Right cardiac atrium (tissue), 5 donors: ENCODE results near the gene STC2. TPM values are rescaled to one million over a fixed set of nuclear protein-coding genes. Genes with fewer than 3 reads are reported as not detected.
A peak's percentile ranks its signal among the peaks of the same experiment; 100 is the strongest.
"Not testable (repeated sequence)": the region's sequence is repeated elsewhere in the genome, so short reads cannot be mapped to it uniquely, and the experiment has no call there.

Experiments
- ATAC-seq, 2 donors: fragments of 200-7000 bp; cut with Tn5 transposase; one replicate each; pipeline versions ENCODE4 v1.8.0 to v1.9.1; 2020; ENCODE audit warnings: moderate library complexity in 2 of 2, mild to moderate bottlenecking in 1 of 2
- DNase-seq, 3 donors: peaks; one replicate each; pipeline ENCODE4 v3.0.0-alpha.2; 2020
- H3K27ac ChIP-seq: one replicate; pipeline ENCODE4 v1.5.1; 2013; ENCODE audit warnings: mild to moderate bottlenecking, low read length, control low read depth, moderate library complexity
- H3K27me3 ChIP-seq: one replicate; pipeline ENCODE4 v1.6.1; 2013; ENCODE audit not compliant: control insufficient read depth, insufficient read depth
- H3K4me1 ChIP-seq: one replicate; pipeline ENCODE4 v1.6.1; 2013; ENCODE audit warnings: low read length; ENCODE audit not compliant: control insufficient read depth, insufficient read depth
- H3K4me3 ChIP-seq: one replicate; pipeline ENCODE4 v1.5.1; 2013; ENCODE audit warnings: low read length, control low read depth
- H3K9me3 ChIP-seq: one replicate; pipeline ENCODE4 v1.6.1; 2013; ENCODE audit warnings: low read length; ENCODE audit not compliant: control insufficient read depth
- WGBS: extraction: QIAGEN DNeasy Blood & Tissue Kit; methylation state at CpG from one replicate; pipeline ENCODE4 v1.1.7; 2013; 5-methylcytosine and 5-hydroxymethylcytosine counted together
- intact Hi-C, 4 donors: fragments of 100-400 bp; cut with DNase I; formaldehyde crosslinking; loops; one replicate each; pipeline versions ENCODE4 v1.11.0 to v1.14.0; 2022 to 2023
- long read RNA-seq, 4 donors: library from polyadenylated mRNA; unstranded; transcript quantifications; one replicate each; pipeline ENCODE4 v2.0.0, GENCODE V29; 2020 to 2021
- polyA plus RNA-seq: library from polyadenylated mRNA; stranded (reverse); fragments of 200-250 nt; gene quantifications from one replicate; pipeline ENCODE4 v1.2.3, GENCODE V29; 2013
- total RNA-seq, 4 donors: library from RNA; stranded (reverse); fragmentation: NEBNext Ultra II Directional; extraction: Animal tissue kit (Norgen Biotek cat#: 25700); gene quantifications; one replicate each; pipeline ENCODE4 v1.2.1, GENCODE V29; 2021
- donor health status: healthy with polysubstance abuse.
- donor health status: DM: no; HTN: yes; CAD: no.
- donor health status: DM: no; HTN: no; CAD: no.
- donor health status: DM: no; HTN: yes; CAD: no; lungs with severe emphysema.
- donor health status: DM: yes; HTN: yes; CAD: no.

Gene STC2, protein sequence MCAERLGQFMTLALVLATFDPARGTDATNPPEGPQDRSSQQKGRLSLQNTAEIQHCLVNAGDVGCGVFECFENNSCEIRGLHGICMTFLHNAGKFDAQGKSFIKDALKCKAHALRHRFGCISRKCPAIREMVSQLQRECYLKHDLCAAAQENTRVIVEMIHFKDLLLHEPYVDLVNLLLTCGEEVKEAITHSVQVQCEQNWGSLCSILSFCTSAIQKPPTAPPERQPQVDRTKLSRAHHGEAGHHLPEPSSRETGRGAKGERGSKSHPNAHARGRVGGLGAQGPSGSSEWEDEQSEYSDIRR
- 10 to 100 TPM in 3 of 4 donors, 1 to 10 TPM in 1; 9.4 to 13.0 (median 11.6) TPM for total RNA-seq
- polyA plus RNA-seq: 11.7 TPM
- long read RNA-seq, donor 1, full-length matches to known transcripts: 11 of 19 reads
- long read RNA-seq, donor 1, partial matches to known transcripts: 0 of 19 reads
- long read RNA-seq, donor 1, other reads (novel, unspliced or antisense): 8 of 19 reads
- long read RNA-seq, donor 2, full-length matches to known transcripts: 14 of 15 reads
- long read RNA-seq, donor 2, partial matches to known transcripts: 0 of 15 reads
- long read RNA-seq, donor 2, other reads (novel, unspliced or antisense): 1 of 15 reads
- long read RNA-seq, donor 3, full-length matches to known transcripts: 13 of 16 reads
- long read RNA-seq, donor 3, partial matches to known transcripts: 0 of 16 reads
- long read RNA-seq, donor 3, other reads (novel, unspliced or antisense): 3 of 16 reads
- long read RNA-seq, donor 4, full-length matches to known transcripts: 18 of 22 reads
- long read RNA-seq, donor 4, partial matches to known transcripts: 0 of 22 reads
- long read RNA-seq, donor 4, other reads (novel, unspliced or antisense): 4 of 22 reads

- ATAC-seq (peak; percentile 66 to 69), DNase-seq (peak; percentile 74 to 91 (median 91))
- intact Hi-C loops: no loop called here
- Histone ChIP-seq H3K9me3 (no peaks in the 10 kb centered on the region), H3K27me3 (no peaks in the 10 kb centered on the region), H3K27ac (peak within 1 kb of the TSS; percentile 43), H3K4me3 (peak within 1 kb of the TSS; percentile 67), H3K4me1 (peaks cover 7% of the 10 kb centered on the region)
- under 1% methylated on average over 72 of the region's 72 CpGs for WGBS
Measured at GRCh38 chr5:173327948-173328843, at the start of gene STC2. TSS of gene STC2 (minus strand) at chr5:173328414. CDS start at chr5:173328193, 221 bp downstream.

GRCh38 chr5:173371400-173371799, 43.2 kb upstream of the STC2 start:
- Histone ChIP-seq H3K27ac (no peak overlapping the region), H3K27me3 (no peaks in the 10 kb centered on the region), H3K9me3 (no peaks in the 10 kb centered on the region), H3K4me3 (no peak overlapping the region), H3K4me1 (no peaks in the 10 kb centered on the region)
- no peak for ATAC-seq
- no peak for DNase-seq
- intact Hi-C loops: no loop called here
- WGBS: 80% methylated on average over 2 of the region's 2 CpGs

DNA sequence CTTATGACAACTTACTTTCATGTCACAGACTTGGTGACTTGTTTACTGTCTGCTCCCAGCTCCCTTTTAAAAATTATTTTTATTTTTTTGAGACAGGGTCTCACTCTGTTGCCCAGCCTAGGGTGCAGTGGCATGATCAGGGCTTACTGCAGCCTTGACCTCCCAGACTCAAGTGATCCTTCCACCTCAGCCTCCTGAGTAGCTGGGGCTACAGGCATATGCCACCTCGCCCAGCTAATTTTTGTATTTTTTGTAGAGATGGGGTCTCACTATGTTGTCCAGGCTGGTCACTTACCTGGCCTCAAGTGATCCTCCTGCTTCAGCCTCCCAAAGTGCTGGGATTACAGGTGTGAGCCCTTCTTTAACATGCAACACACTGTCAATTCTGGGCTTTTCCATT, 35.2 kb upstream of the STC2 start:
- H3K4me3 ChIP-seq, intact Hi-C loops, H3K4me1 ChIP-seq, ATAC-seq, H3K27me3 ChIP-seq, H3K27ac ChIP-seq, DNase-seq, H3K9me3 ChIP-seq: not testable (repeated sequence)
- 96% methylated on average over 1 of the region's 1 CpG for WGBS

DNA sequence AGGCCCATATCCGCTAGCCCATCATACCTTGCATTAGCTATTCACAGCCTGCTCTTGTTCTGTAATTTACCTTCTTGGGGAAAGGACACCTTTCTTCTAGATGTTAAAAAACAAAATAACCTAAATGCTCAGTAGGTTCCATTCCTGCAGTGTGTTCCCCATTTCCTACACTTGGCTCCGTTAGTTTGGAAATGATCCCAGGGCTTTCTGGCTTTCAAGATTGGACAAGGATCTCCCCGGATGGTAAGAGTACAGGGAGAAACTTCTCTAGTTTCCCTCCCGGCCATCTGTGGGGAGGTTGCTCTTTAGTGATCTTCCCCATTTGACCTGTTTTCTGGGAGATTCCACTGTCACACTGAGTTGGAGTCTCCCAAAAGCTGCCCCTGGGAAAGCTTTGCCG, 27.3 kb upstream of the STC2 start:
- Histone ChIP-seq H3K4me1 (no peaks in the 10 kb centered on the region), H3K27me3 (no peaks in the 10 kb centered on the region), H3K9me3 (no peaks in the 10 kb centered on the region), H3K27ac (no peak overlapping the region), H3K4me3 (no peak overlapping the region)
- 55% methylated on average over 5 of the region's 5 CpGs for WGBS
- intact Hi-C loops: no loop called here
- DNase-seq: no peak
- no peak for ATAC-seq

- ATAC-seq (no peak), DNase-seq (no peak)
- WGBS: 89% methylated on average over 2 of the region's 2 CpGs
- Histone ChIP-seq H3K9me3 (no peaks in the 10 kb centered on the region), H3K4me1 (no peaks in the 10 kb centered on the region), H3K27ac (no peak overlapping the region), H3K4me3 (no peak overlapping the region), H3K27me3 (no peaks in the 10 kb centered on the region)
- intact Hi-C loops: no loop called here
Measured at GRCh38 chr5:173354645-173355044, 26.4 kb upstream of the STC2 start.

GRCh38 chr5:173352366-173353349, 24.4 kb upstream of the STC2 start:
- DNase-seq (no peak), ATAC-seq (no peak)
- Histone ChIP-seq H3K27me3 (no peaks in the 10 kb centered on the region), H3K4me1 (no peaks in the 10 kb centered on the region), H3K4me3 (no peak overlapping the region), H3K27ac (no peak overlapping the region), H3K9me3 (no peaks in the 10 kb centered on the region)
- intact Hi-C loops: no loop called here
- 73% methylated on average over 24 of the region's 24 CpGs for WGBS

DNA sequence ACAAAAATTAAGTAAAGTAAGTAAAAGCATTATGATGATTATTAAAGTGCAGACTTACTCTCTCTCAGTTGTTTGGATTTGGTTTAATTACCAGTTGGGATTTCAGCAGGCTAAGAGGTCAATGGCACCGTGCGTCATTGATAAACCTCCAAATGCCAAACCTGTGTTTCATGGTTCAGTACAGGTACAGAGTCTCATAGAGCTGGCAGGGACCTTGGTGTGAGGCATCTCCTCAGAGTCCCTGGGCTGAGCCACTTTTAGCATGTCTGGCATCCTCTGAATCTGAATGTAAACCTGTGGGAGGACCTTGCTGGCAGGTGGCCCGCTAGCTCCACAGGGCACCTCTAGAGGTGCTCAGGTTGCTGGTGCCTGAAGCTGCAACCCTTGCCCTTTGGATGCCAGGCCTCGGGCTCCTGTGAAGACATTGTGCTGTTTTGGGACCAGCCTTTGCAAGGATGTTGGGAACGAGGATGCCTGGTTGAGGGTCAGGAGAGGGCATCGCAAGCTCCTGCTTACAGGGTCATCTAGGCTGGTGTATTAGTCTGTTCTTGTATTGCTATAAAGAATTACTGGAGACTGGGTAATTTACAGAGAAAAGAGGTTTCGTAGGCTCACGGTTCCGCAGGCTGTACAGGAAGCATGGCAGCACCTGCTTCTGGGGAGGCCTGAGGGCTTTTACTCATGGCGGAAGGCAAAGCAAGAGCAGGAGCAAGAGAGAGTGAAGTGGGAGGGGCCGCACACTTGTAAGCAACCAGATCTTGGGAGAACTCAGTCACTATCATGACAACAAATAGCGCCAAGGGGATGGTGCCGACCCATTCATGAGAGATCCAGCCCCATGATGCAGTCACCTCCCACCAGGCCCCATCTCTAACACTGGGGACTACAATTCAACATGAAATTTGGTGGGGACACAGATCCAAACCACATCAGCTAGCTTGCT, 14.9 kb upstream of the STC2 start:
- H3K4me1 ChIP-seq: no peaks in the 10 kb centered on the region
- H3K27ac ChIP-seq: no peak overlapping the region
- ATAC-seq (no peak), DNase-seq (no peak)
- H3K27me3 ChIP-seq: no peaks in the 10 kb centered on the region
- no peak overlapping the region for H3K4me3 ChIP-seq
- WGBS: 89% methylated on average over 13 of the region's 13 CpGs
- intact Hi-C loops: loop anchor here in 1 of 4 donors (10.0 kb wide), 1 partner anchor 232 kb away; no protein-coding TSS in a partner anchor
- H3K9me3 ChIP-seq: no peaks in the 10 kb centered on the region

DNA sequence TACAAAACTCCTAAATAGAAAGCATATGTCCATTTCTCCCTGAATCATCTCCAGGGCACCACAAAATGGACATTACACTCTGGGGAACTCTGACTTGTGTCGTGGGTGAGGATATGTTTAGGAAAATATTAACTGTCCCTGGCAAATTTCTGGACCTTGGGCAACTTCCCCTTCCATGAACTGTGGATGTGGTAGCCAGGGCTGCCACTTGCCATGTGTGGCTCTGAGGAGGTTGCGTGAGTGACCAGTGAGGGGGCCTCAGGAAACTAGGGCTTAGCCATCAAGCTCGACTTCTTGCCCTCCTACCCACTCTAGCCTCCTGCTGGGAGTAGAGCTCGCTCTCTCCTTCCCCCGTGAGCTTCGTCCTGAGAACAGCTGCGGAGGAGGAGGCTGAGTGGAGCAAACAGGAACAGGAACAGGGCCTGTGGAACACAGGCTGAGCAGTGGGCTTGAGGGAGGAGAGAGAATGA, 13.8 kb upstream of the STC2 start:
- ATAC-seq: no peak
- intact Hi-C loops: loop anchor here in 1 of 4 donors (10.0 kb wide), 1 partner anchor 233 kb away; no protein-coding TSS in a partner anchor
- Histone ChIP-seq H3K4me3 (no peak overlapping the region), H3K27ac (no peak overlapping the region), H3K9me3 (no peaks in the 10 kb centered on the region), H3K27me3 (no peaks in the 10 kb centered on the region), H3K4me1 (no peaks in the 10 kb centered on the region)
- DNase-seq: no peak
- 65% methylated on average over 7 of the region's 7 CpGs for WGBS

DNA sequence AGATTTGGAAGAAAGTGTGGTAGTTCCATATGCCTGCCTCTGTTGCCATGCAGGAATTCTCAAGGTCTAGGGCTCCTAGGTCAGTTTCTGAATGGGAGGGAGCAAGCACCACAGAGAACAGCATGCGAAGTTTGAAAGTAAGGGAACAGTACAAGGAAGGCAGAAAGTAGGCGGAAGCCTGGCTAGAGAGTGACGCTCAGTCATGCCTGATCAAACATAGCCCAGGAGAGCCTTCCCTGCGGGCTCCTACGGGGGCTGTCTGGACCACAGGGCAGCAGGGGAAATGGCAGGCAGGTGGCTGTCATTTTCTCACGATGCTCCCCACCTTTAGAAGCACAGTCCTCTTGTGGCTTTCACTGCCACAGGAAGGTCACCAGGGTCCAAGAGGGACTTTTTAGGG, 12.8 kb upstream of the STC2 start:
- Histone ChIP-seq H3K9me3 (no peaks in the 10 kb centered on the region), H3K4me3 (no peak overlapping the region), H3K27me3 (no peaks in the 10 kb centered on the region), H3K4me1 (no peaks in the 10 kb centered on the region), H3K27ac (no peak overlapping the region)
- intact Hi-C loops: loop anchor here in 1 of 4 donors (10.0 kb wide), 1 partner anchor 234 kb away; no protein-coding TSS in a partner anchor
- ATAC-seq (no peak), DNase-seq (no peak)
- 85% methylated on average over 6 of the region's 6 CpGs for WGBS
